ENCODE results near the gene DRAP1. TPM values are rescaled to one million over a fixed set of nuclear protein-coding genes. Genes with fewer than 3 reads are reported as not detected.
A peak's percentile ranks its signal among the peaks of the same experiment; 100 is the strongest.

Gene DRAP1
- total RNA-seq, 2 donors from 2014 or later = 83.8 to 103 TPM

DNA sequence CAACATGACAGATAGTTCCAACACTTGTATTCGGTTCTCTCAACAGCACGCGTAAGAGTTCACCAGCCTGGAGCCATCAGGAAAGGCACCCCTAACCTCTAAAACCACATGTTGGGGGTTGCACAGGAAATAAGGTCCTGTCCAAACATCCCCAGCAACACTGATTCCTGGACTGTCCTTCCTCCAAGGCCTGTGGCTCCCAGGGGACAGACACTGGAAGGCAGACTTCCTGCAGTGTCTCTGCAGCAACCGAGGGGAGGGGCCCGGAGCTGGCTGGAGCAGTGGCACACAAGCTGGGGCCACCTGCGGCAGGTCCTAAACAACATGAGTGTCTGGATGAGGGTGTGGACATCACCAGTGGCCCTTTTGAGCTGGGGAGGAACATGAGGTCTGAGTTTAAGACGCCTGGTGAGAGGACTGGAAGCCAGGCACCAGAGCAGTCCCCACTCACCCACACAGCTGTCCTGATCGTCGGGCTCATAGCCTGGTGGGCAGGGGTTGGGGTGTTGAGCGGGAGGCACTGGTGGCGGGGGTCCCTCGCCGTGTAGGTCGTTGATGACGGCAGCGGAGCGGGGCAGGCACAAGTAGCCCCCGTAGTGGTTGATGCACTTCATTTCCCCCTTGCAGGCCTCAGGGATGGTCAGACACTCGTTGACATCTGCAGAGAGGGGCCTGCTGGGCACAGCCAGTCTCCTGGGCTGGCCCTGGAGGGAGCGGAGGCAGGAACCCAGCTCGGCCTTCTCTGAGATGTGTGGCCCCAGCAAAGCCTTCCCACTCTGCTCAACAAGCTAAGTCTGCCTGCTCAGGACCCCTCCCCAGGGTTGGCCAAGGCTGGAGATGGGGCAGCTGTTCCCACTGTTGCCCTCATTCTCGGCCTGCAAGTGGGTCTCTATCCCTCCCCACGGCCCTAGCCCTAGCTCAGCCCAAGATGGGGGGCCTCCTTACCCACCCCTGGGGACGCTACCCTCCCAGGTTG is 48.2 kb upstream of the DRAP1 start:
- no peak overlapping the region for H3K27ac ChIP-seq (ENCODE audit: low read depth, low read length)
- H3K9ac ChIP-seq (ENCODE audit: extremely low read depth, low read length, poor library complexity, severe bottlenecking) = peak overlapping the region; percentile 41
- H3K4me3 ChIP-seq (ENCODE audit: low read length) = peak overlapping the region; percentile 76
- DNase-seq = no peak
- TF ChIP-seq, protein P1, sequence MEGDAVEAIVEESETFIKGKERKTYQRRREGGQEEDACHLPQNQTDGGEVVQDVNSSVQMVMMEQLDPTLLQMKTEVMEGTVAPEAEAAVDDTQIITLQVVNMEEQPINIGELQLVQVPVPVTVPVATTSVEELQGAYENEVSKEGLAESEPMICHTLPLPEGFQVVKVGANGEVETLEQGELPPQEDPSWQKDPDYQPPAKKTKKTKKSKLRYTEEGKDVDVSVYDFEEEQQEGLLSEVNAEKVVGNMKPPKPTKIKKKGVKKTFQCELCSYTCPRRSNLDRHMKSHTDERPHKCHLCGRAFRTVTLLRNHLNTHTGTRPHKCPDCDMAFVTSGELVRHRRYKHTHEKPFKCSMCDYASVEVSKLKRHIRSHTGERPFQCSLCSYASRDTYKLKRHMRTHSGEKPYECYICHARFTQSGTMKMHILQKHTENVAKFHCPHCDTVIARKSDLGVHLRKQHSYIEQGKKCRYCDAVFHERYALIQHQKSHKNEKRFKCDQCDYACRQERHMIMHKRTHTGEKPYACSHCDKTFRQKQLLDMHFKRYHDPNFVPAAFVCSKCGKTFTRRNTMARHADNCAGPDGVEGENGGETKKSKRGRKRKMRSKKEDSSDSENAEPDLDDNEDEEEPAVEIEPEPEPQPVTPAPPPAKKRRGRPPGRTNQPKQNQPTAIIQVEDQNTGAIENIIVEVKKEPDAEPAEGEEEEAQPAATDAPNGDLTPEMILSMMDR (conservative IDR thresholded peaks at IDR 0.05) = no peak
- peak overlapping the region; percentile 85 for H3K4me3 Mint-ChIP-seq
- peaks cover 9% of the 10 kb centered on the region for H3K4me1 Mint-ChIP-seq
- H3K27ac Mint-ChIP-seq = no peak overlapping the region
- H3K27me3 ChIP-seq (ENCODE audit: control insufficient read depth, insufficient read depth, low read length, poor library complexity, severe bottlenecking) = no peaks in the 10 kb centered on the region
- no peaks in the 10 kb centered on the region for H3K9me3 Mint-ChIP-seq
- no peaks in the 10 kb centered on the region for H3K27me3 Mint-ChIP-seq (ENCODE audit: insufficient read depth)
- WGBS, 2 experiments (ENCODE audit: insufficient coverage in 1 of 2, insufficient read length in 1 of 2) = 90 to 91% methylated on average over 13 to 24 of the region's 24 CpGs
- peaks cover 33% of the 10 kb centered on the region for H3K36me3 Mint-ChIP-seq (ENCODE audit: low read depth)
- H3K9me3 ChIP-seq (ENCODE audit: control insufficient read depth, low read length) = no peaks in the 10 kb centered on the region
- peaks cover 33% of the 10 kb centered on the region for H3K36me3 ChIP-seq (ENCODE audit: control insufficient read depth, insufficient read depth, low read length)
- H3K4me1 ChIP-seq (ENCODE audit: control insufficient read depth, insufficient read depth, low read length) = no peaks in the 10 kb centered on the region

DNA sequence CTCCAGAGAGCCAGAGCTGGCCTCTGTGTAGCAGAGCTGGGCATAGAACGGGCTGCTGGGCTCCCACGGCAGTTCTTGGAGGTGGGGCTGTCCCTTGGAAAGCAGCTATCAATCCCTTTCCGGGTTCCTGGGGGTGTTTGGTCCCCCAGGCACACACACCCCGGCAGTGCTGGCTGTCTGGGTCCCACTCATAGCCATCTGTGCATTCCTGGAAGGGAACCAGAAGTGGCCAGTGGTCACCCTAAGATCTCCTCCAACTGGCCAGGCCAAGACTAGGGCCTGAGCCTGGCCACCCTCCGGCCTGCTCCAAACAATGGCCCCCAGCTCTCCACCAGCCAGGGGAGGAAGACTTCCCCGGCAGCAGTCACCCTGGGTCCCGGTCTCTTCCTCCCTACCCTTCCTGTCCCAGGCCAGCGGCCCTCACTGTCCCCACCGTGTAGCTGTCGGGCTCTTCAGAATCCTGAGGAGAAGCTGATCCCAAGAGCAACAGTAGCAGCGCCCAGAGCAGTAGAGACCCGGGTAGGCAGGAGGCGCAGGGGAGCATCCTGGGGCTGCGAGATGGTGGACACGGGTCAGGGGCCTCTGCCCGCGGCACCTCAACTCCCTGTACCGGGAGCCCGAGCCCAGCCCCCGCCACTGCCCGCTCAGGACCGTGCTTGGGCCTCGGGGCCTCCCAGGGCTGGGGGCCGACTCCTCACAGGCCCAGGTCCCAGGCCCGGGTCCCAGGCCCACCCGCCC is 47.2 kb upstream of the DRAP1 start:
- peak overlapping the region; percentile 85 for H3K4me3 Mint-ChIP-seq
- peak overlapping the region; percentile 76 for H3K4me3 ChIP-seq (ENCODE audit: low read length)
- H3K9me3 Mint-ChIP-seq = no peaks in the 10 kb centered on the region
- no peak overlapping the region for H3K27ac ChIP-seq (ENCODE audit: low read depth, low read length)
- peak overlapping the region; percentile 41 for H3K9ac ChIP-seq (ENCODE audit: extremely low read depth, low read length, poor library complexity, severe bottlenecking)
- TF ChIP-seq, protein P1 (conservative IDR thresholded peaks at IDR 0.05) = peak; percentile 50
- H3K36me3 ChIP-seq (ENCODE audit: control insufficient read depth, insufficient read depth, low read length) = peaks cover 26% of the 10 kb centered on the region
- H3K27me3 Mint-ChIP-seq (ENCODE audit: insufficient read depth) = no peaks in the 10 kb centered on the region
- no peaks in the 10 kb centered on the region for H3K4me1 ChIP-seq (ENCODE audit: control insufficient read depth, insufficient read depth, low read length)
- peaks cover 9% of the 10 kb centered on the region for H3K4me1 Mint-ChIP-seq
- peak overlapping the region; percentile 80 for H3K27ac Mint-ChIP-seq
- 40 to 70% methylated on average over 7 to 26 of the region's 26 CpGs for WGBS, 2 experiments (ENCODE audit: insufficient coverage in 1 of 2, insufficient read length in 1 of 2)
- no peaks in the 10 kb centered on the region for H3K27me3 ChIP-seq (ENCODE audit: control insufficient read depth, insufficient read depth, low read length, poor library complexity, severe bottlenecking)
- peaks cover 28% of the 10 kb centered on the region for H3K36me3 Mint-ChIP-seq (ENCODE audit: low read depth)
- DNase-seq = peak; percentile 83
- H3K9me3 ChIP-seq (ENCODE audit: control insufficient read depth, low read length) = no peaks in the 10 kb centered on the region

DNA sequence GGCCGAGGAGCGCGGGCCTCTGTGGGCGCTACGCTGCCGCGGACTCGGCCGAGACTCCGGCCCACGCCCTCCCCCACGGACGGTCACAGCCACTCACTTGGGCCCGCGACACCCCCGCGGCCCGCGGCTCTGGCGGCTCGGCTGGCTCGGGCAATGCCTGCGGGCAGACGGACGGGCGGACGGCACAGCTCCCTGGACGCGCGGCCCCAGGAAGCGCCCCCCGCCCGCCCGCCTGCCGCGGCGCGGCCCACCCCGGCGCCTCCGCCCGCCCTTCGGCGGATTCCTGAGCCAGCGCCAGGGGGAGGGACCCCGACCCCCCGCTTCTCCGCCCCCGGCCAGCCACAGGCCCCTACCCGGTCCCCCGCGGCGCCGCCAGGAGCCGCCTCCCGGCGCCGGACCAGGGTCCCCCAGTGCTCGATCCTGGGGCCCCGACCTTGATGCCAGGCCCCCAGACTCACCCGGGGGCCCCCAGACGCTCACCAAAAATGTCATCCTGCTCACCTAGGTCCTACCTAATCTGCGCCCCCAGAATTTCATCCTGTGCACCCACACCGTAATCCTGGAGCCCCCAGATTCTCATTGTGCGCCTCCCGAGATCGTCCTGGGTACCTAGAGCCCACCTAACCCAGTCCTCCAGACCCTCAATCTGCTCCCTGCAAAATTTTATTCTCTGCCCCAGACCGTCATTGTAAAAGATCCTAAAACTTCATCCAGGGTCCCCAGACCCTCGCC is 46.5 kb upstream of the DRAP1 start, which contains the start of gene EFEMP2:
Gene EFEMP2 (minus strand): TSS at position 215 of the 732 bp plus-strand sequence. CDS start 446 bp downstream, outside the sequence.
- Mint-ChIP-seq H3K4me3 (peak within 1 kb of the TSS; percentile 85), H3K27me3 (ENCODE audit: insufficient read depth) (peaks cover 5% of the 10 kb centered on the region), H3K27ac (peak within 1 kb of the TSS; percentile 87), H3K9me3 (no peaks in the 10 kb centered on the region), H3K36me3 (ENCODE audit: low read depth) (peaks cover 24% of the 10 kb centered on the region), H3K4me1 (peaks cover 5% of the 10 kb centered on the region)
- DNase-seq = no peak
- Histone ChIP-seq H3K4me3 (ENCODE audit: low read length) (peak within 1 kb of the TSS; percentile 94), H3K9ac (ENCODE audit: extremely low read depth, low read length, poor library complexity, severe bottlenecking) (peak within 1 kb of the TSS; percentile 44), H3K9me3 (ENCODE audit: control insufficient read depth, low read length) (no peaks in the 10 kb centered on the region), H3K4me1 (ENCODE audit: control insufficient read depth, insufficient read depth, low read length) (no peaks in the 10 kb centered on the region), H3K27me3 (ENCODE audit: control insufficient read depth, insufficient read depth, low read length, poor library complexity, severe bottlenecking) (no peaks in the 10 kb centered on the region), H3K36me3 (ENCODE audit: control insufficient read depth, insufficient read depth, low read length) (peaks cover 19% of the 10 kb centered on the region), H3K27ac (ENCODE audit: low read depth, low read length) (no peak within 1 kb of the TSS)
- TF ChIP-seq, protein P1 (conservative IDR thresholded peaks at IDR 0.05) = no peak
- 2 to 3% methylated on average over 18 to 69 of the region's 69 CpGs for WGBS, 2 experiments (ENCODE audit: insufficient coverage in 1 of 2, insufficient read length in 1 of 2)

All from endodermal cell (in vitro differentiated cells).